Activated T-helper 17 cell treated with anti-CD3 and anti-CD28 coated beads, Interleukin-2, amount 50 U/mL, for 72 hours (primary cell): ENCODE measurements around the gene SPAG4. TPM values are rescaled to one million over a fixed set of nuclear protein-coding genes. Genes with fewer than 3 reads are reported as not detected.
A peak's percentile ranks its signal among the peaks of the same experiment; 100 is the strongest.

ENCODE experiments used
- ATAC-seq: fragments of 150-1000 bp; cut with Tn5 transposase; replicated peaks from 2 replicates; pipeline ENCODE4 v1.10.0; 2021; ENCODE audit warnings: mild to moderate bottlenecking, moderate library complexity
- H3K27ac Mint-ChIP-seq: one replicate; pipeline ENCODE4 v1.8.0; 2022; ENCODE audit warnings: mixed read lengths
- H3K27me3 Mint-ChIP-seq: one replicate; pipeline ENCODE4 v1.8.0; 2022; ENCODE audit warnings: mixed read lengths
- H3K36me3 Mint-ChIP-seq: one replicate; pipeline ENCODE4 v1.8.0; 2022; ENCODE audit warnings: low read depth, mild to moderate bottlenecking, mixed read lengths
- H3K4me1 Mint-ChIP-seq: one replicate; pipeline ENCODE4 v1.8.0; 2022; ENCODE audit warnings: mixed read lengths
- H3K4me3 Mint-ChIP-seq: one replicate; pipeline ENCODE4 v1.8.0; 2022; ENCODE audit warnings: mild to moderate bottlenecking, mixed read lengths
- H3K9me3 Mint-ChIP-seq: one replicate; pipeline ENCODE4 v1.8.0; 2022; ENCODE audit warnings: mixed read lengths
- total RNA-seq, 2 donors: library from RNA; stranded (reverse); gene quantifications; one replicate each; pipeline ENCODE4 v1.2.3, GENCODE V29; 2022

The SPAG4 gene
- total RNA-seq, 2 donors from 2014 or later, result 7.2 to 52.4 TPM

DNA sequence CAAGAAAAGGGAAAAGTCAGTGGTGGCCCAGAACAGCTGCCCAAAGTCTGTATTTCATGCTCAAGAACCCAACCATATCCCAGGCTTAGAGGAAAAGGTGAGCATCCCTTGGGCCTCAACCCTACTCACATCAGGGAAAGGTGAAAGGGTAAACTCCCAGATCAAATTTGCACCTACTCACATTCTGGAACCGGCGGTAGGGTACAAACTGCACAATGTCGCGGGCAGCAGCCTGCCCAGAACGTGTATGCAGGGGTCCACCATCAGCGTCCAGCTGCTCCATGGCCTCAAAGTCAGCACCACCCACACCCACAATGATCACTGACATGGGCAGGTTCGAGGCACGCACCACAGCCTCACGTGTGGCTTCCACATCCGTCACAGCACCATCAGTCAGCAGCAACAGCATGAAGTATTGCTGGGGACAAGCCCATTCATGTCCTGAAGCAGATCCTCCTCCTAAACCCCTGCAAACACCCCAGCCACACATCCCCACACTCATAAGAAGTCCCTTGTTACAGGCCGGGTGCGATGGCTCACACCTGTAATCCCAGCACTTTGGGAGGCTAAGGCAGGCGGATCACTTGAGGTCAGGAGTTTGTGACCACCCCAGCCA is 10.9 kb downstream of the SPAG4 start:
- Mint-ChIP-seq H3K27me3 (no peaks in the 10 kb centered on the region), H3K27ac (peak overlapping the region; percentile 93), H3K4me3 (no peak overlapping the region), H3K36me3 (peaks cover 81% of the 10 kb centered on the region), H3K9me3 (no peaks in the 10 kb centered on the region), H3K4me1 (no peaks in the 10 kb centered on the region)
- ATAC-seq, result no peak

DNA sequence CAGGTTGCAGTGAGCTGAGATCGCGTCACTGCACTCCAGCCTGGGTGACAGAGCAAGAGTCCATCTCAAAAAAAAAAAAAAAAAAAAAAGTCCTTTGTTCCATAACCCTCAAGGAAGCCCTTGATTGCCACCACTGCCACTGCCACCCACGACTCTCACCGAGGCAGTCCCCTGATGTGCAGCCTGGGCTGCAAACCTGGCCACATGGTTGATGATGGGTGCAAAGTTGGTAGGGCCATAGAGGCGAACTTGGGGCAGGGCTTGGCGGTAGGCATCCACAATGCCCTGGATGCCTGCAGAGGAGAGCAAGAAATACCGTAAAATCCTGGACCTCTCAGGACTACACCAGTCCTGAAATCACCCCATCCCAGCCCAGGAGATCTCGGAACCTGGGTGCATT is 11.5 kb downstream of the SPAG4 start:
- H3K36me3 Mint-ChIP-seq, result peaks cover 82% of the 10 kb centered on the region
- H3K27me3 Mint-ChIP-seq, result no peaks in the 10 kb centered on the region
- no peak overlapping the region for H3K4me3 Mint-ChIP-seq
- H3K4me1 Mint-ChIP-seq, result no peaks in the 10 kb centered on the region
- peak overlapping the region; percentile 93 for H3K27ac Mint-ChIP-seq
- no peaks in the 10 kb centered on the region for H3K9me3 Mint-ChIP-seq
- no peak for ATAC-seq

- Mint-ChIP-seq H3K9me3 (no peaks in the 10 kb centered on the region), H3K36me3 (peaks cover 90% of the 10 kb centered on the region), H3K4me1 (no peaks in the 10 kb centered on the region), H3K27ac (peak overlapping the region; percentile 28), H3K27me3 (no peaks in the 10 kb centered on the region), H3K4me3 (no peak overlapping the region)
- ATAC-seq, result no peak
Observed at GRCh38 chr20:35629427-35630145, 14.0 kb downstream of the SPAG4 start.

- no peaks in the 10 kb centered on the region for H3K27me3 Mint-ChIP-seq
- peaks cover 80% of the 10 kb centered on the region for H3K36me3 Mint-ChIP-seq
- ATAC-seq, result peak; percentile 31
- peaks cover 4% of the 10 kb centered on the region for H3K4me1 Mint-ChIP-seq
- no peaks in the 10 kb centered on the region for H3K9me3 Mint-ChIP-seq
- no peak overlapping the region for H3K4me3 Mint-ChIP-seq
- H3K27ac Mint-ChIP-seq, result no peak overlapping the region
Observed at GRCh38 chr20:35630636-35631035, 15.0 kb downstream of the SPAG4 start.

DNA sequence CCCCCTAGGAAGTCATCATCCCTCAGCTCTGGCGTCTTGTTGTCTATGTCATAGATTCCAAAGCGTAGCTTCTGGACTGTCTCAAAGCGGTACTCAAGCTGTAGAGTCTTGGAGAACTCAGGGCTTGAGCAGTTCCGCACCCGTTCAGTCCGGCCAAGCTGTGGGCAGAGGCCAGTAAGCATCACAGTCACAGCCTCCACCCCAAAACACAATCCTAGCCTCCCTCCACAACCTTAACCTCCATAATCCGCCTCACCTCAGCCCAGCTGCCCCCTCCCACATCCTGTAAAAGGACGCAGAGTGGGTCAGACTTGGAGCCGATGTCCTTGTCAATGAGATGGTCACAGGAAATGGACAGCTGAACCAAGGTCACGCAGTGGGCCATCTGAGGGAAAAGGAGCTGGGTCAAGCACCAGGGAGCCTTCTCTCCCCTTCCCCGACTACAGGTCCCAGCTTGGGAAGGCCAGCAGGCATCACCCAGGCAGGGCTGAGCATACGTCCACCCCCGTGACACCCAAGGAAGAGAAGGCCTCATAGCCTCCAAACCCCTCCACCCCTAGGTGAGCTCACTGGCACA is 17.0 kb downstream of the SPAG4 start:
- H3K4me3 Mint-ChIP-seq, result no peak overlapping the region
- no peaks in the 10 kb centered on the region for H3K9me3 Mint-ChIP-seq
- H3K36me3 Mint-ChIP-seq, result peaks cover 60% of the 10 kb centered on the region
- no peak for ATAC-seq
- peak overlapping the region; percentile 73 for H3K27ac Mint-ChIP-seq
- no peaks in the 10 kb centered on the region for H3K27me3 Mint-ChIP-seq
- peaks cover 18% of the 10 kb centered on the region for H3K4me1 Mint-ChIP-seq

GRCh38 chr20:35635652-35636051 is 20.0 kb downstream of the SPAG4 start:
- peak overlapping the region; percentile 84 for H3K27ac Mint-ChIP-seq
- H3K27me3 Mint-ChIP-seq, result no peaks in the 10 kb centered on the region
- ATAC-seq, result no peak
- peaks cover 40% of the 10 kb centered on the region for H3K4me1 Mint-ChIP-seq
- H3K4me3 Mint-ChIP-seq, result no peak overlapping the region
- H3K36me3 Mint-ChIP-seq, result peaks cover 30% of the 10 kb centered on the region
- H3K9me3 Mint-ChIP-seq, result no peaks in the 10 kb centered on the region

GRCh38 chr20:35636095-35636494 is 20.5 kb downstream of the SPAG4 start:
- Mint-ChIP-seq H3K36me3 (peaks cover 25% of the 10 kb centered on the region), H3K27ac (peak overlapping the region; percentile 84), H3K9me3 (no peaks in the 10 kb centered on the region), H3K27me3 (no peaks in the 10 kb centered on the region), H3K4me3 (no peak overlapping the region), H3K4me1 (peaks cover 44% of the 10 kb centered on the region)
- no peak for ATAC-seq

DNA sequence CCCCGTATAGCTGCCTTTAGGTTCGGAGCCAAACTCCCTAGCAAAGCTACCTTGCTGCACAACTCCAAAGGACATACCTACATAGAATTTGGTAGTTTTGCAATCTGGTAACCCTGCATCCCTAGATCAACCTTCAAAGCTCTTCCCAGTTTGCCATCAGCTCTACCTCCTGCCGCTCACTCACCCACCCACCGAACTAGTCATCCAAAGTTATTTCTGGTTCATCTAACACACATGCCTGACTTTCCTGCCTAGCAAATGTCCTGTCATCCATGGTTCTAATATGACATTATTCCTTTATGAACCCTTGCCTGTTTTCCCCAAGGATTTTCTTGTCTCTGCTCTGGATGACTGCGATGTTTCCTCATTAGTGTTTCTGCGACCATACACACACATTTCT is 21.6 kb downstream of the SPAG4 start:
- Mint-ChIP-seq H3K27ac (peak overlapping the region; percentile 55), H3K36me3 (peaks cover 17% of the 10 kb centered on the region), H3K4me1 (peaks cover 51% of the 10 kb centered on the region), H3K9me3 (no peaks in the 10 kb centered on the region), H3K27me3 (no peaks in the 10 kb centered on the region), H3K4me3 (no peak overlapping the region)
- ATAC-seq, result no peak

DNA sequence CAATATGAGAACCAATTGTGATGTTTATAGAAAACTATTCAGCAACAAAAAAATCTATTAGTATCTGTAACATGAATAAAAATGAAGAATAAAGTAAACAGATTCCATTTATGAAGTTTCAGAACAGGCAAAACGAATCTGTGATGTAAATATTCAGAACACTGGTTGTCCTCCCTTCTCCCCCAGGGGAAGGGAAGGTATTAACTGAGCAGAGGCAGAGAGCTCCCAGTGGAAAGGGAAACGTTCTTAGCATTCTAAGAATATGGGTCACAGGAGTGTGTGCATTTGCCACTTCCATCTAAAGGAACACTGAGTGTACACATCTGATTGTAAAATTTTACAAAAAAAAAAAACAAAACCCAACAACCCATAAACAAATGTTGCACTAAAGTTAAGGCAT is 23.1 kb downstream of the SPAG4 start:
- no peaks in the 10 kb centered on the region for H3K27me3 Mint-ChIP-seq
- peak overlapping the region; percentile 47 for H3K27ac Mint-ChIP-seq
- H3K9me3 Mint-ChIP-seq, result no peaks in the 10 kb centered on the region
- H3K4me3 Mint-ChIP-seq, result no peak overlapping the region
- peaks cover 8% of the 10 kb centered on the region for H3K36me3 Mint-ChIP-seq
- peaks cover 62% of the 10 kb centered on the region for H3K4me1 Mint-ChIP-seq
- ATAC-seq, result no peak

GRCh38 chr20:35640724-35641123 is 25.1 kb downstream of the SPAG4 start:
- H3K27me3 Mint-ChIP-seq, result no peaks in the 10 kb centered on the region
- peak overlapping the region; percentile 55 for H3K27ac Mint-ChIP-seq
- H3K4me3 Mint-ChIP-seq, result no peak overlapping the region
- H3K9me3 Mint-ChIP-seq, result no peaks in the 10 kb centered on the region
- H3K4me1 Mint-ChIP-seq, result peaks cover 66% of the 10 kb centered on the region
- peaks cover 13% of the 10 kb centered on the region for H3K36me3 Mint-ChIP-seq
- ATAC-seq, result no peak

- Mint-ChIP-seq H3K9me3 (no peaks in the 10 kb centered on the region), H3K27me3 (no peaks in the 10 kb centered on the region), H3K27ac (no peak overlapping the region), H3K4me3 (no peak overlapping the region), H3K36me3 (peaks cover 13% of the 10 kb centered on the region), H3K4me1 (peaks cover 62% of the 10 kb centered on the region)
- no peak for ATAC-seq
Observed at GRCh38 chr20:35641743-35642142, 26.1 kb downstream of the SPAG4 start.

GRCh38 chr20:35643045-35643444 is 27.4 kb downstream of the SPAG4 start:
- Mint-ChIP-seq H3K4me1 (peaks cover 49% of the 10 kb centered on the region), H3K27me3 (no peaks in the 10 kb centered on the region), H3K27ac (peak overlapping the region; percentile 46), H3K4me3 (no peak overlapping the region), H3K9me3 (no peaks in the 10 kb centered on the region), H3K36me3 (peaks cover 18% of the 10 kb centered on the region)
- no peak for ATAC-seq

DNA sequence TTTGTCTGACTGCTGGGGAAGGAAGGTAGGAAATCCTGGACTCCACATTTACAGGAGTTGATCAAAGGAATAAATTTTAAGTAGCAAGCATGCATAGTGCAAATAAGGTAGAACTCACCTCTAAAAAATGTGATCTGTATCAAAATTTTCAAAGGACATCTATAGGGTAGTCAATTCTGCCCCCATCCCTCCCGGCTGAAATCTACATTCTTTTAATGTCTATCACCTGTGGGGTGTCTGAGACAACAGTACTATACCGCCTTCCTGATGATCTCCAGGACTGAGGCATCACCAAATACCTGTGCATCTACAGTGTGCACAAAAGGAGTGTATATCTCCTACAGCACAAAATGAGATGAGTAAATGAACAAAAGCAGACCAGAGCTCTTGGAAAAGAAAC is 29.2 kb downstream of the SPAG4 start:
- H3K27me3 Mint-ChIP-seq, result no peaks in the 10 kb centered on the region
- peaks cover 18% of the 10 kb centered on the region for H3K36me3 Mint-ChIP-seq
- no peak for ATAC-seq
- no peak overlapping the region for H3K4me3 Mint-ChIP-seq
- H3K4me1 Mint-ChIP-seq, result peaks cover 46% of the 10 kb centered on the region
- no peaks in the 10 kb centered on the region for H3K9me3 Mint-ChIP-seq
- H3K27ac Mint-ChIP-seq, result no peak overlapping the region

- H3K27me3 Mint-ChIP-seq, result no peaks in the 10 kb centered on the region
- ATAC-seq, result no peak
- no peaks in the 10 kb centered on the region for H3K9me3 Mint-ChIP-seq
- H3K36me3 Mint-ChIP-seq, result peaks cover 10% of the 10 kb centered on the region
- peak overlapping the region; percentile 30 for H3K27ac Mint-ChIP-seq
- H3K4me3 Mint-ChIP-seq, result no peak overlapping the region
- peaks cover 30% of the 10 kb centered on the region for H3K4me1 Mint-ChIP-seq
Observed at GRCh38 chr20:35648836-35649235, 33.2 kb downstream of the SPAG4 start.

- Mint-ChIP-seq H3K36me3 (peaks cover 5% of the 10 kb centered on the region), H3K27ac (peak overlapping the region; percentile 73), H3K4me3 (peak overlapping the region; percentile 3), H3K27me3 (no peaks in the 10 kb centered on the region), H3K9me3 (no peaks in the 10 kb centered on the region), H3K4me1 (peaks cover 23% of the 10 kb centered on the region)
- ATAC-seq, result no peak
Observed at GRCh38 chr20:35650632-35651031, 35.0 kb downstream of the SPAG4 start.
